ENCODE measurements around the gene MTF1.

DNA sequence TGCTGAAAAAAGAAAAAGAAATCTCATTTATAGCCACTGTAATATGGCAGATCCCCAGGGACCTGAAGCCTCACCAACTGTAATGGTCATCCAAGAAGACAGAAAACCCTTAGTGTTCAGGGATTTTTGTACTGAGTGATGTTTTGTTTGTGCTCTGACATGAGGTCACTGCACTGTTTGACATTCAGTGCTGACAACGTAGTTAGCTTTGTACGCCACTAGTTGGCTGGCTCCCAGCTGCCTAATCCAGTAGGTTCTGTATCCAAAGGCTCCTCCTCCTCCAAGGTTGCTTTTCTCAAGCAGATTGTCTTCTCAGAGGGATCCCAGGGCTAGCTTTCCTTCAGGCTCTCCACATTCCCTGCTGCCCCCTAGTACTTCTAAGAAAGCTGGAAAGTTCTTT lies 41.9 kb downstream of the MTF1 start:
- TF ChIP-seq, protein P1, sequence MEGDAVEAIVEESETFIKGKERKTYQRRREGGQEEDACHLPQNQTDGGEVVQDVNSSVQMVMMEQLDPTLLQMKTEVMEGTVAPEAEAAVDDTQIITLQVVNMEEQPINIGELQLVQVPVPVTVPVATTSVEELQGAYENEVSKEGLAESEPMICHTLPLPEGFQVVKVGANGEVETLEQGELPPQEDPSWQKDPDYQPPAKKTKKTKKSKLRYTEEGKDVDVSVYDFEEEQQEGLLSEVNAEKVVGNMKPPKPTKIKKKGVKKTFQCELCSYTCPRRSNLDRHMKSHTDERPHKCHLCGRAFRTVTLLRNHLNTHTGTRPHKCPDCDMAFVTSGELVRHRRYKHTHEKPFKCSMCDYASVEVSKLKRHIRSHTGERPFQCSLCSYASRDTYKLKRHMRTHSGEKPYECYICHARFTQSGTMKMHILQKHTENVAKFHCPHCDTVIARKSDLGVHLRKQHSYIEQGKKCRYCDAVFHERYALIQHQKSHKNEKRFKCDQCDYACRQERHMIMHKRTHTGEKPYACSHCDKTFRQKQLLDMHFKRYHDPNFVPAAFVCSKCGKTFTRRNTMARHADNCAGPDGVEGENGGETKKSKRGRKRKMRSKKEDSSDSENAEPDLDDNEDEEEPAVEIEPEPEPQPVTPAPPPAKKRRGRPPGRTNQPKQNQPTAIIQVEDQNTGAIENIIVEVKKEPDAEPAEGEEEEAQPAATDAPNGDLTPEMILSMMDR (conservative IDR thresholded peaks at IDR 0.05 in 1 of 2, IDR thresholded peaks at IDR 0.05 in 1 of 2; ENCODE audit: extremely low read depth in 1 of 2, insufficient read depth in 1 of 2, low read depth in 1 of 2, low read length in 2 of 2) = no peak
- no peak for TF ChIP-seq EZH2 (IDR thresholded peaks at IDR 0.05; ENCODE audit: borderline replicate concordance, low read length)

Data from mammary epithelial cell (primary cell).